ENCODE results near the gene PSMB2.
A peak's percentile ranks its signal among the peaks of the same experiment; 100 is the strongest.

PSMB2 gene

GRCh38 chr1:35561297-35561971 is 79.9 kb downstream of the PSMB2 start:
- Histone ChIP-seq H3K9ac (ENCODE audit: low read depth, low read length) (no peak overlapping the region), H2AFZ (ENCODE audit: low read depth, low read length) (no peak overlapping the region), H3K9me3 (ENCODE audit: insufficient read depth, low read length, severe bottlenecking) (no peaks in the 10 kb centered on the region), H3K27ac (ENCODE audit: low read length) (no peak overlapping the region; the same call in 1 of the 2 replicates), H4K20me1 (ENCODE audit: insufficient read depth, low read length) (peaks cover 7% of the 10 kb centered on the region), H3K4me3 (ENCODE audit: low read depth in 1 of 2, low read length in 2 of 2) (no peak overlapping the region), H3K27me3 (ENCODE audit: insufficient read depth, low read length, poor library complexity) (no peaks in the 10 kb centered on the region), H3K79me2 (ENCODE audit: insufficient read depth, low read length) (peaks cover 15% of the 10 kb centered on the region), H3K4me1 (ENCODE audit: insufficient read depth, low read length) (peaks cover 18% of the 10 kb centered on the region), H3K4me2 (ENCODE audit: insufficient read depth, low read length) (no peak overlapping the region; the same call in 1 of the 2 replicates), H3K36me3 (ENCODE audit: insufficient read depth, low read length) (peaks cover 40% of the 10 kb centered on the region)
- ATAC-seq (ENCODE audit: insufficient read depth, low read depth) (no peak), DNase-seq (no peak)
- TF ChIP-seq EZH2 (IDR thresholded peaks at IDR 0.05; ENCODE audit: borderline replicate concordance, low read depth, low read length, severe bottlenecking): no peak
- TF ChIP-seq CTCF (IDR thresholded peaks at IDR 0.05; ENCODE audit: borderline replicate concordance, extremely low read depth, low read length, poor library complexity, severe bottlenecking): no peak

GRCh38 chr1:35560256-35561225 is 80.8 kb downstream of the PSMB2 start:
- Histone ChIP-seq H3K4me2 (ENCODE audit: insufficient read depth, low read length) (no peak overlapping the region), H4K20me1 (ENCODE audit: insufficient read depth, low read length) (peaks cover 7% of the 10 kb centered on the region), H3K27ac (ENCODE audit: low read length) (no peak overlapping the region), H3K4me3 (ENCODE audit: low read depth in 1 of 2, low read length in 2 of 2) (no peak overlapping the region), H3K27me3 (ENCODE audit: insufficient read depth, low read length, poor library complexity) (no peaks in the 10 kb centered on the region), H2AFZ (ENCODE audit: low read depth, low read length) (no peak overlapping the region), H3K79me2 (ENCODE audit: insufficient read depth, low read length) (peaks cover 24% of the 10 kb centered on the region), H3K9ac (ENCODE audit: low read depth, low read length) (no peak overlapping the region), H3K9me3 (ENCODE audit: insufficient read depth, low read length, severe bottlenecking) (no peaks in the 10 kb centered on the region), H3K4me1 (ENCODE audit: insufficient read depth, low read length) (peaks cover 27% of the 10 kb centered on the region), H3K36me3 (ENCODE audit: insufficient read depth, low read length) (peaks cover 38% of the 10 kb centered on the region)
- DNase-seq (no peak), ATAC-seq (ENCODE audit: insufficient read depth, low read depth) (no peak)
- TF ChIP-seq CTCF (IDR thresholded peaks at IDR 0.05; ENCODE audit: borderline replicate concordance, extremely low read depth, low read length, poor library complexity, severe bottlenecking) (no peak), EZH2 (IDR thresholded peaks at IDR 0.05; ENCODE audit: borderline replicate concordance, low read depth, low read length, severe bottlenecking) (no peak)

GRCh38 chr1:35559317-35559944 is 81.9 kb downstream of the PSMB2 start:
- Histone ChIP-seq H4K20me1 (ENCODE audit: insufficient read depth, low read length) (peaks cover 3% of the 10 kb centered on the region), H3K36me3 (ENCODE audit: insufficient read depth, low read length) (peaks cover 30% of the 10 kb centered on the region), H3K79me2 (ENCODE audit: insufficient read depth, low read length) (peaks cover 33% of the 10 kb centered on the region), H3K9me3 (ENCODE audit: insufficient read depth, low read length, severe bottlenecking) (no peaks in the 10 kb centered on the region), H3K4me3 (ENCODE audit: low read depth in 1 of 2, low read length in 2 of 2) (no peak overlapping the region), H2AFZ (ENCODE audit: low read depth, low read length) (no peak overlapping the region), H3K27me3 (ENCODE audit: insufficient read depth, low read length, poor library complexity) (no peaks in the 10 kb centered on the region), H3K27ac (ENCODE audit: low read length) (no peak overlapping the region), H3K4me1 (ENCODE audit: insufficient read depth, low read length) (peaks cover 34% of the 10 kb centered on the region), H3K9ac (ENCODE audit: low read depth, low read length) (no peak overlapping the region), H3K4me2 (ENCODE audit: insufficient read depth, low read length) (peak overlapping the region; percentile 100)
- TF ChIP-seq CTCF (IDR thresholded peaks at IDR 0.05; ENCODE audit: borderline replicate concordance, extremely low read depth, low read length, poor library complexity, severe bottlenecking) (no peak), EZH2 (IDR thresholded peaks at IDR 0.05; ENCODE audit: borderline replicate concordance, low read depth, low read length, severe bottlenecking) (no peak)
- no peak for ATAC-seq (ENCODE audit: insufficient read depth, low read depth)
- no peak for DNase-seq
